Measurements from ENCODE around the gene ADAMTS9.
A peak's percentile ranks its signal among the peaks of the same experiment; 100 is the strongest.
"Not testable (repeated sequence)": the region's sequence is repeated elsewhere in the genome, so short reads cannot be mapped to it uniquely, and the experiment has no call there.

The ADAMTS9 gene

GRCh38 chr3:64566859-64567258, 120.9 kb downstream of the ADAMTS9 start:
- no peak for DNase-seq

- DNase-seq, result no peak
Measured at GRCh38 chr3:64563751-64564150, 124.0 kb downstream of the ADAMTS9 start.

- no peak for DNase-seq
Measured at GRCh38 chr3:64561868-64562267, 125.9 kb downstream of the ADAMTS9 start.

DNA sequence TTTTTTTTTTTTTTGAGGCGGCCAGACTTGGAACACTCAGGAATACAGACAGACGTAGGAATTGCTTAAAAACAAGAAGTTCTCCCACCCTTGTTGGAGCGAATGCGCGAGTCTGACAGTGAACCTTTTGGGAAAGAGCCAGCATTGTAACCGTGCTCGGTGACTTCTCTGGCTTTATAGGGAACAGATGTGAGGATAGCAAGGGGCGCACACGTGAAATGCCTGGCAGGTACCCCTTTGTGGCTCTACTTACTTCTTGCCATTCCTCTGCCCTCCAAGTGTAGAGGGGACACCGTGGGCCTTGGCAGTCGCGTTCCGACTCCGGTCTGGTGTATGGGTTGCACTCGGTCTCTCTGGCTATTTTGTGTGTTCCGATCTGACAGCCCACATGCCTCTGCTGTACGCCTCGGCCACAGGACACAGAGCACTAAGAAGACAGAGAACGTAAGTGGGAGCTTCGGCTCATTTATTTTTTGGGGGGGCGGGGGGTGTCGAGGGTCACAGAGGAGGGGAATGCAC, 126.4 kb downstream of the ADAMTS9 start:
- DNase-seq, result no peak

DNA sequence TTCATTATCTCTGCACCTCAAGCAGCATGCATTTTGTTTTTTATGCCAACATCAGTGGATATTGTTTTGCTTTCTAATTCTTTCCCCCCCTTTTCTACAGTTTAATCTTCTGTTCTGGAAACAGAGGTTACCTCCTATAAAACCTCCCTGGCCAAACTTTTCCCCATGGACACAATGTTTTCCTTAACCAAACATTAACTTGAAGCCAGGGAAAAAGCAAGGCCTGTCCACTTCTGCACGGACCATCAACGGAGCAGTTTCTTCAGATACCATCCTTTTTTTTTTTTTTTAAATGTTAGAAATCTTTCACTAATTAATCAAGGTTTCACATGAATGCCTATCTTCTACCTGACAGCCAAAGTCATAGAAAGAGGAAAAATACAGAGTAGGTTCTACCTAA, 127.0 kb downstream of the ADAMTS9 start:
- no peak for DNase-seq

DNA sequence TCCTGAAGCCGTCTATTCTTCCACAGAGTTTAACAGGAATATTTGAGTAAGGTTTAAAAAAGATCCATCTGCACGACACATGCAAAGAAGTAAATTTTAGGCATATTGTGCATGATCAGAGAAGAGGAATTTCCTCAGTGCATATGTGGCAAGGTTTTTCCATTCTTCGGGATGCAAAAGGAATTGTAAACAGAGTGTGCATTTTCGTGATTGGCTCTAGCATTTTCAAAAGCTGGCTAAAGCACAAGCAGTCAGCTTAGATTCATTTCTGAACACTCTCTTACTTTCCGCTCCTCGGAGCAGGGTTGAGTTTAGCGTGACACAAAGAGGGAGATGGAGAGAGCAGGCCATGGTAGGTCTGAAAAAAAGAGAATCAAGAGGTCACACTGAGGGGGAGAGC, 128.2 kb downstream of the ADAMTS9 start:
- DNase-seq, result no peak

DNA sequence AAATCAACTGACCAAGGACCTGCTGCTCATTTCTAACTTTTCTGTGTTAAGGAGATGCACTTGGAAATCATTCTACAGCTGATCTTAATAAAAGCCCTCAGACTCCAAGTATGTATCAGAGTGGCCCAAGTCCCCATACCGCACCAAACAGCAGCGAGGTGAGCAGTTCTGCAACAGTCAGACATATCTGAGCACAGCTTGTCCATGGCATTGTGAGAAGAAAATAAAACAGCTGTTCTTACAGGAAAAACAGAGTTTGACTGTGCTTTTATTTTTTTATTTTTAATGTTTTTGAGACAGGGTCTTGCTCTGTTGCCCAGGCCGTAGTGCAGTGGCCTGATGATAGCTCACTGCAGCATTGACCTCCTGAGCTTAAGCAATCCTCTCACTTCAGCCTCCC, 131.8 kb downstream of the ADAMTS9 start:
- DNase-seq, result no peak

GRCh38 chr3:64555351-64555750, 132.4 kb downstream of the ADAMTS9 start:
- DNase-seq, result no peak

DNA sequence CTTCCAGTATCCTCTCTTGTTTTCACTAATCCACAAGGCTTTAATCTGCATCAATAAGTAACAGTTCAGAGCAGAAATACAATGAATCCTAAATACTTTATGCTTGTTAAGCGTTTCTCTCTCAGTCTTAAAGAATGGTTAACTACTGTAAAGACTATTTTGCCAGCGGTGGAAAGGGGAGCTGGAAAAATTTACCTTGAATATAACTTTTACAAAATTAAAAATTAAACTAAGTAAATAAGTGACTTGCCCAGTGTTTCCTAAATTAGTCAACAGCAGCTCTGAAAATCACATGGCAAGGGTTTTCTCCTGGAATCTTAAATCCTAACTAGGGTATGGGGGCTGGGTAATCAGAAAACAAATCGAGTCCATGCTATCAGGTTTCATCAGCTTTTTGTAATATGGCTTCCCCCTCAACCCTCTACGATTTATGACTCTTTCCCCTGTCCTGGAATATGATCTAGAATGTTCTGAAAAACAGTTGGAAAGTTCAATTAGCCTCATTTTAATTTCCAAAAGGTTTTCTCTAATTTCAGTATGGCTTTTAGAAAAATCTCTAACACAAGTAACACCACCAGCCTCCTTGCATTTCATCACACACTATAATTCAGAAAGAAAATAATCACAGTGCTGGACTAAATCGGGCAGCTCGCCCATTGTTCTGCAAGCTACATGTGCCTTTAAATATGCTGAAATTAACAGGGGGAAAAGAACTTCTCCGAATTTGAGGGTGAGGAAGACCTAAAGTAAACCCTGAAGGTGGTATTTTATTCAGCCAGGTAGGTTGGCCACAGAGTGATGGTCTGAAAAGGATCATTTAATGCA, 133.5 kb downstream of the ADAMTS9 start:
- DNase-seq, result no peak

GRCh38 chr3:64552966-64553365, 134.8 kb downstream of the ADAMTS9 start:
- no peak for DNase-seq

DNA sequence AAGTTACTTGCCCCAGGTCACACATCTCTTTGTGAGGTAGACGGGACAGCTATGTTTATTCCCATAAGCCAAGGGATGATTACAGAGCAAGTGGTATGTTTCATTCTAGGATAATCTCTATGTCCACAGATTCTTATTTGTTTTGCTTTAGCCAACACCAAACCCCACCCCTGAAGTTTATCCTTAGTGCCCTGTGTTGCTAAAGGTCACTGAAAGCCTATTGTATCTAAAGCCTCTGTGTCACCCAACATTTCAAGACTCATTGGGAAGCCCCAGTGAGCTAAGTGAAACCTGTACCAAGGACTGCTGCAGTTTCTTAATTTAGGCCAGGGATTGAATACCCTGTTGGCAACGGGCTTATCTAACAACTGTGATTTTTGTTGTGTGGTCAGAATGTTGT, 135.6 kb downstream of the ADAMTS9 start:
- DNase-seq, result no peak

DNA sequence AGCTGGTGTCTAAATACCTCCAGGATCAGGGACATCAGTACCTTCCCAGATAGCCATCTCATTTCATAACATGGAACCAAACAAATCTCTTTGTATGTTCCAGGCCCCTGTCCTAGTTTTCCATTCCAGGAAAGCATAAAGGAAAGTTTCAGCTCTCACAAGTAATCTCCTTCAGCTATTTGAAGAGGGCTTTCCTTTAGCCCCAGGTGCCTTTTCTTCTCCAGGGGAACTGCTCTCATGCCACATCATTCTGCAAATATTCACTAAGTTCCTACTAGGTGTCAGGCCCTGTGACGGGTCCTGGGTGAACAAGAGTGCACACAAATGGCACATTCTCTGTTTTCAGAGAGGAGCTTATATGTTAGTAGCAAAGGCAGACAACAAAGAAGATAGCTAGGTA, 136.1 kb downstream of the ADAMTS9 start:
- DNase-seq, result no peak

DNA sequence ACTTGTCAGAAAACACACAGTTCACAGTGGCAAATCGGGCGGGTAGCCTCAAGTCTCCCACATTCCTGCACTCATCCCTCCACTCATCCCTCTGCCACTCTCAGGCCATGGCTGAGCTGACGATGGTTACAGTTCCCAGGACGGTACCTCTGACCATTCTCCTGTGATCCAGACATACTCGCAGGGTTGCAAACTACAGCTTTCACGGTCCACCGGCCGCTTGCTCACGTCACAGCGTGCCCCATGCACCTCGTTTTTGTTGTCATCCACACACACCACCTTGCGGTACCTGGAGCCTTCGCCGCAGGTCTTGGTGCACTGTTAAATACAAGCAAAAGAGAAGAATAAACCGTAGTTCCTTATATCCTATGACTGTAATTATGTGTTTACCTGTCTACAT, 137.1 kb downstream of the ADAMTS9 start:
- DNase-seq, result no peak

DNA sequence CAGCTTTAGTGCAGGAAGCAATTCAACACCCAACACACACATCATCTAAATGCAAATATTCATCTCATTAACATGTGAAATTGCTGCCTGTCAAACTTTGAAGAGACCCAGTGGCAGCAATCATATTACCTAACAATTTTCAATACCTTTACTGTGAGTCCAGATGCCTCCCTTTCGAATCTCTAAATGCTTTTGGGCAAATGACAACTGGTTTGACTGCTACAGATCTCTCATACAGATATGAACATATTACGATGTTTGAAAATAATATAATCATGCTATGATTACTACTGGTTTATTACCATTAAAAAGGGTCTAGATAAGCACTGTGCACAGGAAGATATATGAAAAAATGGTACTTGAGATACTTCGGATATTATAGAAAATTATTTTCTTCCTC, 137.9 kb downstream of the ADAMTS9 start:
- no peak for DNase-seq

GRCh38 chr3:64548200-64548889, 139.5 kb downstream of the ADAMTS9 start:
- DNase-seq, result no peak

GRCh38 chr3:64546856-64547255, 140.9 kb downstream of the ADAMTS9 start:
- no peak for DNase-seq

GRCh38 chr3:64545239-64545638, 142.6 kb downstream of the ADAMTS9 start:
- not testable (repeated sequence) for DNase-seq

DNA sequence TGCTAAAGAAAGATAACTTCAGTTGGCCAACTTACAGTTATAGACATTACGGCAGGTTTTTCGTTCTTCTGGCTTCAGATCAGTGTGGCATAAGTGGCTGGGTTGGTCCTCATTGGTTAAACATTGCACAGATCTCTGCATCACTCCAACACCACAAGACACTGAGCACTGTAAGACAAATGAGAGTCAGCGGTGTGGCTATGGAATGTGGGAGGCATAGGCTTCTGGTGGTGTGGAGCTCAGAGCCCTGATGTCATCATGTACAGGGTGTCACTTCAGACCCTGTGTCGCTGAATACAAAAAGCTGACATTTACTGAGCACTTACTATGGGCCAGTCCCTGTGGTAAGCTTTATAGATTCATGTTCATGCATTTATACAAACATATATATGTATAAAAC, 146.0 kb downstream of the ADAMTS9 start:
- no peak for DNase-seq

GRCh38 chr3:64539451-64540196, 148.2 kb downstream of the ADAMTS9 start:
- DNase-seq, result no peak

DNA sequence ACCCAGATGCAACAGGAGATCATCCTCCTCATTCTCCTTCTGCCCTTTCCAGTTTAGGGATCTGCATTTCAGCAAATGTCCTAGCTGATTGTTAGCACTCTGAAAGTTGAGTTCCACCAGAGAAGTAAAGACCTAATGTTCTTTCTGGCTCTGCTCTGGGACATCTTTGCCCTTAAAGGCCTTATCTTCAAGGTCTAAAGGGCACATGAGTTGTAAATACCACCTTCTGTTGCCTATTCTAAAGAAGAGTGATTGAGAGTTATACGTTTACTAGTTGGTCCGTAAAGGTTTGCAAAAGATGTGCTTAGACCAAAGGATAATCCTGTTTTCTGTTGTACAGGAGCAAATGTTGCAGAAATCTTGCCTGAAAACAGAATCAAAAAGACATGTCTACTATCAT, 151.6 kb downstream of the ADAMTS9 start:
- no peak for DNase-seq

- peak; percentile 62 for DNase-seq
Measured at GRCh38 chr3:64533617-64534317, 154.0 kb downstream of the ADAMTS9 start.

DNA sequence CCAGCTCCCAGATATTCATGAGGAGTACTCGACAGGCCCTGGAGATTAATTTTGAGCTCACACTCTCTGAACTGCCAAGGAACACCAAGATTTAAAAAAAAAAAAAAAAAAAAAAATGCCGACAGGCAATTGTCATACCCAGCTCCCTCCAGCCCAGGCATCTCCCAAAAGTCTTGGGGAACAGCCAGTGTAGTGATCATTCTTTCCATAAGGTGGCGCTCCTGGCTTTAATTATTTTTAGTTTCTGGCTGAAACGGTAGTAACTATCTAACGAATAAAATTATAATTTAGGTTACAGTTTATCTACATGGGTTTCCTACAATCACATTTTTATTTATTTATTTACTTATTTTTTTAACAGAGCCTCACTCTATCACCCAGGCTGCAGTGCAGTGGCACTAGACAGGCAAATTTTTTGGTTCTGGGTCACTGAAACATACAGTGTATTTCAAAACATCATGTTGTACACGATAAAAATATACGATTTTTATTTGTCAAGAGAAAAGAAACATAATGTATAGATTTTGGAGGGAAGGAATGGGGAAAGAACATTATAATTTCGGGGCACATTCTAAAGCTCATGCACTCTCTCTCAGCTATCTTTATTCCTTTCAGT, 157.3 kb downstream of the ADAMTS9 start:
- DNase-seq, result peak; percentile 6
